H9 (cell line): Measurements from ENCODE around the gene RHOB. TPM values are rescaled to one million over a fixed set of nuclear protein-coding genes. Genes with fewer than 3 reads are reported as not detected.
"Not testable (repeated sequence)": the region's sequence is repeated elsewhere in the genome, so short reads cannot be mapped to it uniquely, and the experiment has no call there.

Experiments
- DNase-seq: peaks from one replicate; pipeline ENCODE4 v3.0.0-alpha.2; 2017
- H2AFZ ChIP-seq: one replicate; pipeline ENCODE4 v1.6.1; 2013; ENCODE audit warnings: mild to moderate bottlenecking, low read length, control low read depth, moderate library complexity
- H2AK5ac ChIP-seq: 2 replicates; pipeline ENCODE4 v1.6.1; 2013; ENCODE audit warnings: low read length, control low read depth, mixed read lengths; ENCODE audit not compliant: insufficient read length
- H2BK120ac ChIP-seq: one replicate; pipeline ENCODE4 v1.6.1; 2013; ENCODE audit warnings: low read depth, mild to moderate bottlenecking, low read length, control low read depth, inconsistent platforms; ENCODE audit not compliant: poor library complexity, severe bottlenecking
- H2BK12ac ChIP-seq: 2 replicates; pipeline ENCODE4 v1.6.1; 2013; ENCODE audit warnings: low read length, control low read depth, mixed read lengths, low read depth; ENCODE audit not compliant: insufficient read length
- H2BK15ac ChIP-seq: 2 replicates; pipeline ENCODE4 v1.6.1; 2013; ENCODE audit warnings: low read depth, low read length, control low read depth
- H2BK20ac ChIP-seq: one replicate; pipeline ENCODE4 v1.6.1; 2013; ENCODE audit warnings: low read depth, mild to moderate bottlenecking, low read length, control low read depth, inconsistent platforms; ENCODE audit not compliant: poor library complexity, severe bottlenecking
- H2BK5ac ChIP-seq: 2 replicates; pipeline ENCODE4 v1.6.1; 2013; ENCODE audit warnings: low read length, control low read depth, mixed read lengths; ENCODE audit not compliant: insufficient read length
- H3K14ac ChIP-seq: 2 replicates; pipeline ENCODE4 v1.6.1; 2013; ENCODE audit warnings: low read length, control low read depth; ENCODE audit not compliant: insufficient read depth
- H3K18ac ChIP-seq: 2 replicates; pipeline ENCODE4 v1.6.1; 2013; ENCODE audit warnings: low read depth, mild to moderate bottlenecking, mixed read lengths, low read length, control low read depth; ENCODE audit not compliant: insufficient read length
- H3K23ac ChIP-seq: 2 replicates; pipeline ENCODE4 v1.6.1; 2013; ENCODE audit warnings: low read length, control low read depth, mixed read lengths, low read depth; ENCODE audit not compliant: insufficient read length
- H3K23me2 ChIP-seq: 2 replicates; pipeline ENCODE4 v1.6.1; 2013; ENCODE audit warnings: low read depth, mild to moderate bottlenecking, mixed read lengths, low read length, control low read depth; ENCODE audit not compliant: insufficient read length, poor library complexity, severe bottlenecking
- H3K27ac ChIP-seq: 2 replicates; pipeline ENCODE4 v1.5.1; 2013; ENCODE audit warnings: low read length, control low read depth, mixed read lengths, low read depth; ENCODE audit not compliant: insufficient read length
- H3K27me3 ChIP-seq: 2 replicates; pipeline ENCODE4 v1.6.1; 2013; ENCODE audit warnings: low read length, control low read depth, inconsistent platforms; ENCODE audit not compliant: insufficient read depth
- H3K4ac ChIP-seq: 2 replicates; pipeline ENCODE4 v1.6.1; 2013; ENCODE audit warnings: low read depth, mild to moderate bottlenecking, control low read depth, inconsistent platforms, low read length, moderate library complexity
- H3K4me1 ChIP-seq: 2 replicates; pipeline ENCODE4 v1.6.1; 2013; ENCODE audit warnings: low read length, control low read depth, inconsistent platforms; ENCODE audit not compliant: insufficient read depth
- H3K4me2 ChIP-seq: 2 replicates; pipeline ENCODE4 v1.6.1; 2013; ENCODE audit warnings: low read length, control low read depth, mixed read lengths; ENCODE audit not compliant: insufficient read length, insufficient read depth
- H3K56ac ChIP-seq: 2 replicates; pipeline ENCODE4 v1.6.1; 2013; ENCODE audit warnings: low read depth, mild to moderate bottlenecking, mixed read lengths, low read length, control low read depth; ENCODE audit not compliant: insufficient read length
- H3K79me1 ChIP-seq: 2 replicates; pipeline ENCODE4 v1.6.1; 2013; ENCODE audit warnings: low read depth, mild to moderate bottlenecking, moderate library complexity, low read length, control low read depth, inconsistent platforms; ENCODE audit not compliant: insufficient read depth, poor library complexity, severe bottlenecking
- H3K79me2 ChIP-seq: 2 replicates; pipeline ENCODE4 v1.6.1; 2013; ENCODE audit warnings: low read length, control low read depth, inconsistent platforms; ENCODE audit not compliant: insufficient read depth
- H3K9ac ChIP-seq: 2 replicates; pipeline ENCODE4 v1.6.1; 2013; ENCODE audit warnings: low read length, control low read depth, mixed read lengths; ENCODE audit not compliant: insufficient read length; ENCODE audit errors: extremely low read depth
- H3K9me3 ChIP-seq: one replicate; pipeline ENCODE4 v1.6.1; 2013; ENCODE audit warnings: low read depth, low read length, inconsistent platforms; ENCODE audit not compliant: control insufficient read depth
- H3T11ph ChIP-seq: one replicate; pipeline ENCODE4 v1.6.1; 2013; ENCODE audit warnings: mild to moderate bottlenecking, low read length, control low read depth, inconsistent platforms
- H4K20me1 ChIP-seq: one replicate; pipeline ENCODE4 v1.6.1; 2013; ENCODE audit not compliant: control insufficient read depth, insufficient read length, insufficient read depth
- H4K5ac ChIP-seq: 2 replicates; pipeline ENCODE4 v1.6.1; 2013; ENCODE audit warnings: low read depth, mild to moderate bottlenecking, mixed read lengths, low read length, control low read depth; ENCODE audit not compliant: insufficient read length
- H4K8ac ChIP-seq: replicated peaks from 2 replicates; pipeline ENCODE4 v1.6.1; 2013; ENCODE audit warnings: low read length, control low read depth, mixed read lengths, low read depth; ENCODE audit not compliant: insufficient read length
- H4K91ac ChIP-seq: 2 replicates; pipeline ENCODE4 v1.6.1; 2013; ENCODE audit warnings: low read depth, mild to moderate bottlenecking, moderate library complexity, mixed read lengths, low read length, control low read depth; ENCODE audit not compliant: insufficient read length
- H3K27ac Mint-ChIP-seq, 3 experiments: 2 replicates in 2 of 3; 3 replicates in 1 of 3; pipeline ENCODE4 v1.8.0; 2020 to 2021; ENCODE audit warnings: mixed read lengths in 3 of 3, mild to moderate bottlenecking in 1 of 3, moderate library complexity in 1 of 3
- H3K27me3 Mint-ChIP-seq: 2 replicates; pipeline ENCODE4 v1.8.0; 2021; ENCODE audit warnings: low read depth, mild to moderate bottlenecking, moderate library complexity, mixed read lengths
- H3K36me3 Mint-ChIP-seq, 3 experiments: 2 replicates in 2 of 3; 3 replicates in 1 of 3; pipeline ENCODE4 v1.8.0; 2020 to 2021; ENCODE audit warnings: low read depth in 3 of 3, mixed read lengths in 3 of 3; ENCODE audit not compliant: insufficient read depth in 1 of 3
- H3K4me1 Mint-ChIP-seq, 2 experiments: 2 replicates each; pipeline ENCODE4 v1.8.0; 2020; ENCODE audit warnings: mixed read lengths in 2 of 2
- H3K4me3 Mint-ChIP-seq, 2 experiments: 2 replicates in 1 of 2; 3 replicates in 1 of 2; pipeline ENCODE4 v1.8.0; 2020 to 2021; ENCODE audit warnings: mild to moderate bottlenecking in 2 of 2, mixed read lengths in 2 of 2, moderate library complexity in 1 of 2
- H3K9me3 Mint-ChIP-seq, 2 experiments: 2 replicates in 1 of 2; 3 replicates in 1 of 2; pipeline ENCODE4 v1.8.0; 2020; ENCODE audit warnings: mild to moderate bottlenecking in 2 of 2, mixed read lengths in 2 of 2, moderate library complexity in 1 of 2
- WGBS: extraction: QIAGEN DNeasy Blood & Tissue Kit; methylation state at CpG from one replicate; pipeline ENCODE4 v1.1.7; 2013; ENCODE audit warnings: missing lambda C conversion rate, low lambda C conversion rate, mixed read lengths; ENCODE audit not compliant: insufficient read length; ENCODE audit errors: extremely low coverage; 5-methylcytosine and 5-hydroxymethylcytosine counted together
- total RNA-seq: library from RNA; stranded (reverse); gene quantifications from 2 replicates; pipeline ENCODE4 v1.2.1, GENCODE V29; 2021
- TF ChIP-seq, protein P1 (sequence below): fragments of 200-600 bp; sonication (generic); conservative IDR thresholded peaks from 3 replicates; pipeline ENCODE4 v1.8.0; 2021; ENCODE audit warnings: antibody characterized with exemption, mild to moderate bottlenecking

Gene RHOB
- total RNA-seq, 1 experiment from 2014 or later: 10.3 TPM

DNA sequence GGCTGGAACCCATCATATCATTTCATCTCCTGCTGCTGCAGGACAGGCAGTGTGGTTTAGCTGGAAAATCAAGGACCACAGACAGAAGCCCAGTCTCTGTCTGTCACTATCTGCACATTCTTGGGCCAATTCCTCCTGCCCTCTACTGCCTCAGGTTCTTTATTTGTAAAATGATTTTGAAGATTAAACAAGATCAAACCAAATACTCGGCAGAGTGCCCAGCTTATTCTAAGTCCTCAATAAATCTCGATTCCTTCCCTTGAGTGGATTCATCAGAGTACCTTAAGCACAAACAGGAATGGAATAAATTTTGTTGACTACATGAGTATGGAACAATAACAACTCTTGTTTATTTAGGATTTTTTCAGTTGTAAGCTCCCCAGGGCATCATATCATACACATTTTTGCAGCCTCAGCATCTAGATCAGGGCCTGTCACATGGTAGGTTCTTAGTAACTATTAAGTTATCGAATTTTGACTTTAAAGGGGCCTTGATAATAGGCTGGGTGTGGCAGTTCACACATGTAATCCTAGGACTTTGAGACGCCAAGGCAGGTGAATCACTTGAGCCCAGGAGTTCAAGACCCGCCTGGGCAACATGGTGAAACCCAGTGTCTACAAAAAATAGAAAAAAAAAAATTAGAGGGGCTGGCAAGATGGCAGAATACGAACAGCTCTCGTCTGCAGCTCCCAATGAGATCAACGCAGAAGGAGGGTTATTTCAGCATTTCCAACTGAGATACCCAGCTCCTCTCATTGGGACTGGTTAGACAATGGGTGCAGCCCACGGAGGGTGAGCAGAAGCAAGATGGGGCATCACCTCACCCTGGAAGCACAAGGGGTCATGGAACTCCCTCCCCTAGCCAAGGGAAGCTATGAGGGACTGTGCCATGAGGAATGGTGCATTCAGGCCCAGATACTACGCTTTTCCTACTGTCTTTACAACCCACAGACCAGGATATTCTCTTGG, 11.1 kb downstream of the RHOB start:
- Histone ChIP-seq H4K20me1 (no peaks in the 10 kb centered on the region), H2AK5ac (no peak overlapping the region), H4K8ac (no peak overlapping the region), H3K4me2 (no peak overlapping the region), H2BK12ac (no peak overlapping the region), H3K4me1 (no peaks in the 10 kb centered on the region), H3K56ac (no peak overlapping the region), H3K9me3 (no peaks in the 10 kb centered on the region), H2AFZ (no peak overlapping the region), H2BK5ac (no peak overlapping the region), H3K79me2 (no peaks in the 10 kb centered on the region), H3T11ph (no peak overlapping the region), H4K5ac (no peak overlapping the region), H4K91ac (no peak overlapping the region), H2BK20ac (no peak overlapping the region), H3K79me1 (no peaks in the 10 kb centered on the region), H3K4ac (no peak overlapping the region), H3K27ac (no peak overlapping the region), H3K23ac (no peak overlapping the region), H2BK15ac (no peak overlapping the region), H3K18ac (no peak overlapping the region), H3K23me2 (no peaks in the 10 kb centered on the region), H2BK120ac (no peak overlapping the region), H3K9ac (no peak overlapping the region), H3K14ac (no peak overlapping the region), H3K27me3 (no peaks in the 10 kb centered on the region)
- Mint-ChIP-seq H3K4me3 (no peak overlapping the region), H3K9me3 (peaks cover 4 to 16% of the 10 kb centered on the region in 2 experiments; a peak in 4 of 5 replicates), H3K27me3 (peaks cover 56% of the 10 kb centered on the region), H3K27ac (no peak overlapping the region), H3K4me1 (peaks cover 21 to 23% of the 10 kb centered on the region in 2 experiments), H3K36me3 (peaks cover 0 to 12% (median 6%) of the 10 kb centered on the region in 3 experiments; a peak in 4 of 7 replicates)
- no CpG with 5 or more reads among the region's 10 CpGs for WGBS
- TF ChIP-seq, protein P1, sequence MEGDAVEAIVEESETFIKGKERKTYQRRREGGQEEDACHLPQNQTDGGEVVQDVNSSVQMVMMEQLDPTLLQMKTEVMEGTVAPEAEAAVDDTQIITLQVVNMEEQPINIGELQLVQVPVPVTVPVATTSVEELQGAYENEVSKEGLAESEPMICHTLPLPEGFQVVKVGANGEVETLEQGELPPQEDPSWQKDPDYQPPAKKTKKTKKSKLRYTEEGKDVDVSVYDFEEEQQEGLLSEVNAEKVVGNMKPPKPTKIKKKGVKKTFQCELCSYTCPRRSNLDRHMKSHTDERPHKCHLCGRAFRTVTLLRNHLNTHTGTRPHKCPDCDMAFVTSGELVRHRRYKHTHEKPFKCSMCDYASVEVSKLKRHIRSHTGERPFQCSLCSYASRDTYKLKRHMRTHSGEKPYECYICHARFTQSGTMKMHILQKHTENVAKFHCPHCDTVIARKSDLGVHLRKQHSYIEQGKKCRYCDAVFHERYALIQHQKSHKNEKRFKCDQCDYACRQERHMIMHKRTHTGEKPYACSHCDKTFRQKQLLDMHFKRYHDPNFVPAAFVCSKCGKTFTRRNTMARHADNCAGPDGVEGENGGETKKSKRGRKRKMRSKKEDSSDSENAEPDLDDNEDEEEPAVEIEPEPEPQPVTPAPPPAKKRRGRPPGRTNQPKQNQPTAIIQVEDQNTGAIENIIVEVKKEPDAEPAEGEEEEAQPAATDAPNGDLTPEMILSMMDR: no peak
- DNase-seq: no peak

DNA sequence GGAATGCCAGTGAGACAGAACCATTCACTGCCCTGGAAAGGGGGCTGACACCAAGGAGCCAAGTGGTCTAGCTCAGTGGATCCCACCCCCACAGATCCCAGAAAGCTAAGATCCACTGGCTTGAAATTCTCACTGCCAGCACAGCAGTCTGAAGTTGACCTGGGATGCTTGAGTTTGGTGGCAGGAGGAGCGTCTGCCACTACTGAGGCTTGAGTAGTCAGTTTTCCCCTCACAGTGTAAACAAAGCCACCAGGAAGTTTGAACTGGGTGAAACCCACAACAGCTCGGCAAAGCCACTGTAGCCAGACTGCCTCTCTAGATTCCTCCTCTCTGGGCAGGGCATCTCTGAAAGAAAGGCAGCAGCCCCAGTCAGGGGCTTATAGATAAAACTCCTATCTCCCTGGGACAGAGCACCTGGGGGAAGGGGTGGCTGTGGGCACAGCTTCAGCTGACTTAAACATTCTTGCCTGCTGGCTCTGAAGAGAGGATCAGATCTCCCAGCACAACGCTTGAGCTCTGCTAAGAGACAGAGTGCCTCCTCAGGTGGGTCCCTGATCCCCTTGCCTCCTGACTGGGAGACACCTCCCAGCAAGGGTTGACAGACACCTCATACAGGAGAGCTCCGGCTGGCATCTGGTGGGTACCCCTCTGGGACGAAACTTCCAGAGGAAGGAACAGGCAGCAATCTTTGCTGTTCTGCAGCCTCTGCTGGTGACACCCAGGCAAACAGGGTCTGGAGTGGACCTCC, 12.0 kb downstream of the RHOB start:
- H2AK5ac ChIP-seq, H2BK15ac ChIP-seq, H3K4ac ChIP-seq, H3K23ac ChIP-seq, H3K56ac ChIP-seq, H2AFZ ChIP-seq, H3K4me1 ChIP-seq, DNase-seq, H2BK5ac ChIP-seq, H3K9ac ChIP-seq, H4K8ac ChIP-seq, H4K20me1 ChIP-seq, H3K23me2 ChIP-seq, H2BK20ac ChIP-seq, H3K14ac ChIP-seq, H3K27me3 ChIP-seq, H3K18ac ChIP-seq, H2BK12ac ChIP-seq, H4K91ac ChIP-seq, H3K27ac ChIP-seq, H3T11ph ChIP-seq, H3K79me1 ChIP-seq, H3K27ac Mint-ChIP-seq, H2BK120ac ChIP-seq, H3K79me2 ChIP-seq, H3K4me3 Mint-ChIP-seq, H4K5ac ChIP-seq, H3K9me3 ChIP-seq, H3K4me2 ChIP-seq: not testable (repeated sequence)
- peaks cover 4 to 16% of the 10 kb centered on the region in 2 experiments; a peak in 4 of 5 replicates for H3K9me3 Mint-ChIP-seq
- no CpG with 5 or more reads among the region's 5 CpGs for WGBS
- peaks cover 21 to 23% of the 10 kb centered on the region in 2 experiments for H3K4me1 Mint-ChIP-seq
- H3K27me3 Mint-ChIP-seq: peaks cover 54% of the 10 kb centered on the region
- H3K36me3 Mint-ChIP-seq: peaks cover 0 to 12% (median 6%) of the 10 kb centered on the region in 3 experiments; a peak in 4 of 7 replicates
